ENCODE data around the gene PIGN. TPM values are rescaled to one million over a fixed set of nuclear protein-coding genes. Genes with fewer than 3 reads are reported as not detected.
"Not testable (repeated sequence)": the region's sequence is repeated elsewhere in the genome, so short reads cannot be mapped to it uniquely, and the experiment has no call there.

PIGN gene
- total and polyA plus RNA-seq, 2 donors, result 10.7 to 84.6 TPM

GRCh38 chr18:62166524-62166923 lies 20.3 kb downstream of the PIGN start:
- H3K4me3 ChIP-seq (ENCODE audit: low read depth, low read length); H3K36me3 ChIP-seq (ENCODE audit: insufficient read depth); DNase-seq (ENCODE audit: extremely low spot score); H3K27ac ChIP-seq (ENCODE audit: low read depth); H3K4me1 ChIP-seq (ENCODE audit: insufficient read depth): not testable (repeated sequence)
- WGBS, result 98% methylated on average over 1 of the region's 1 CpG

DNA sequence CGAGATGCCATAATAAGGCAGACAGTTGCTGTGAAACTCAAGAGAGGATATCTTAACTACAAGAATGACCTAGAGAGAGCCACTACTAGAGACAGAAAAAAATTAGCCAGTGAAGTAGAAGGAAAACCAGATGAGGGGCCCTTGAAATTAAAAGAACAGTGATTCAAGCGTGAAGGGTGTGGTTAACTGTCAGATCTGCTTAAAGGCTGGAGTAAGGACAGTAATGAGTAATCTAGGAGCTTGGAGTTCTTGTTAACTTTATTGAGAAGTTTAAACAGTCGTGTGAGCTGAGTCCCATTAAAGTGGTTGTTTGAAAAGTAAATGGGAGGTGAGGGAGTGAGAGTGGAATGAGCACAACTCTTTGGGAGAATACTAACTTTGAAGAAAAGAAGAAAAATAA lies 21.3 kb downstream of the PIGN start:
- DNase-seq (ENCODE audit: extremely low spot score), result no peak
- Histone ChIP-seq H3K36me3 (ENCODE audit: insufficient read depth) (no peaks in the 10 kb centered on the region), H3K27ac (ENCODE audit: low read depth) (no peak overlapping the region), H3K4me3 (ENCODE audit: low read depth, low read length) (no peak overlapping the region), H3K4me1 (ENCODE audit: insufficient read depth) (no peaks in the 10 kb centered on the region)
- 91% methylated on average over 3 of the region's 3 CpGs for WGBS

- WGBS, result 65% methylated on average over 5 of the region's 5 CpGs
- no peak overlapping the region for H3K27ac ChIP-seq (ENCODE audit: low read depth)
Observed at GRCh38 chr18:62164855-62165487, 21.9 kb downstream of the PIGN start.

GRCh38 chr18:62164310-62164709 lies 22.5 kb downstream of the PIGN start:
- WGBS, result 94% methylated on average over 7 of the region's 7 CpGs
- H3K27ac ChIP-seq (ENCODE audit: low read depth), result no peak overlapping the region
- H3K4me3 ChIP-seq (ENCODE audit: low read depth, low read length), result no peak overlapping the region
- no peak for DNase-seq (ENCODE audit: extremely low spot score)
- H3K4me1 ChIP-seq (ENCODE audit: insufficient read depth), result no peaks in the 10 kb centered on the region
- no peaks in the 10 kb centered on the region for H3K36me3 ChIP-seq (ENCODE audit: insufficient read depth)

More at GRCh38 chr18:62164855-62165487, 21.9 kb downstream of the PIGN start:
- H3K4me3 ChIP-seq (ENCODE audit: low read depth, low read length), result no peak overlapping the region
- no peak for DNase-seq (ENCODE audit: extremely low spot score)
- H3K4me1 ChIP-seq (ENCODE audit: insufficient read depth), result no peaks in the 10 kb centered on the region
- no peaks in the 10 kb centered on the region for H3K36me3 ChIP-seq (ENCODE audit: insufficient read depth)

- 99% methylated on average over 1 of the region's 1 CpG for WGBS
- no peaks in the 10 kb centered on the region for H3K4me1 ChIP-seq (ENCODE audit: insufficient read depth)
- H3K4me3 ChIP-seq (ENCODE audit: low read depth, low read length), result no peak overlapping the region
- no peak for DNase-seq (ENCODE audit: extremely low spot score)
- H3K36me3 ChIP-seq (ENCODE audit: insufficient read depth), result no peaks in the 10 kb centered on the region
- no peak overlapping the region for H3K27ac ChIP-seq (ENCODE audit: low read depth)
Observed at GRCh38 chr18:62157843-62158242, 29.0 kb downstream of the PIGN start.

DNA sequence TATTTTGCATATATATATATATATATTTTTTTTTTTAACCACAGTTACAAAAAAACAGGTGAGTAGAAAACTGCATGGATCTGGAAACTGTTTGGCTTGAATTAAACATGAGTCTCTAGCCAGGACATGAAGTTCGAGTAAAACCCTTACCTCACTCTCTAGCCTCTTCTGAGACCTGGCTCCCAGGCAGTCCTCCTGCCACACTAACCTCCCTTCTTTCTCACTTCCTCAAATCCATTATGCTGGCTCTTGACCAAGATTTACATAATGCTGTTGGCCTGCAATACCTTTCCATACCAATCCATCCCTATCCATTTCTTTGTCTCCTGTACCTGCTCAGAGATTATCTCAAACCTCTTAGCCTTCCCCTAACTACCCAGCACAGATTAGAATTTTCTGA lies 34.0 kb downstream of the PIGN start:
- WGBS, result 90% methylated on average over 1 of the region's 1 CpG
- H3K36me3 ChIP-seq (ENCODE audit: insufficient read depth), result no peaks in the 10 kb centered on the region
- no peak overlapping the region for H3K27ac ChIP-seq (ENCODE audit: low read depth)
- no peak overlapping the region for H3K4me3 ChIP-seq (ENCODE audit: low read depth, low read length)
- no peaks in the 10 kb centered on the region for H3K4me1 ChIP-seq (ENCODE audit: insufficient read depth)
- DNase-seq (ENCODE audit: extremely low spot score), result no peak

DNA sequence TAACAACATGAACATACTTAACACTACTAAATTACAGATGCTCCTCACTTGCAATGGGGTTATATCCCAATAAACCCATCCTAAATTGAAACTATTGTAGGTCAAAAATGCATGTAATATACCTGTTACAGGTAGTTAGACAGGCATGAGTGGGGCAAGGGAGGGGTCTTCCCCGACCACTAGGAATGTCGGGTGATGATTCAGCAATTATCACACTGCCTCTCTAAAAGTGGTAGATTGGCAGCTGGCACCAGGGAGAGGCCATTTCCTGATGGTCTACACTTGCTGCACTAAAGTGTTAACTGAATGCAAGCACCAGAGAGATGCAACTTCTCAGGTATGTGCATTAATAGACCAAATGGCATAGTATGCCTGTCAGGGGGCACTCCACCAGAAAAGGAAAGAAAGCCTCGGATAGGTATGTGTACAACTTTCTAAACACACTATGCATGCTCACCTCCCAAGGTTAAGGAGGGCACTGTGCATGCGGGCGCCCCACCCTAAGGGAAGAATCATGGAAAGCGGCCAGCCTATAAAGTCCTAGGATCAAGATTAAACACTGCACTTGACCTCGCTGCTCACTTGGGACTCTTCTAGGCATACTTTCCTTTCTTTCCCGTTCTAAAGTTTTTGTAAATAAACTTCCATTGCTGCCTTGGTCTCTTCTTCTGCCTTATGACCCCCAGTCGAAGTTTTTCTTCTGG lies 35.6 kb downstream of the PIGN start:
- WGBS, result 88% methylated on average over 9 of the region's 9 CpGs
- no peak for DNase-seq (ENCODE audit: extremely low spot score)
- Histone ChIP-seq H3K27ac (ENCODE audit: low read depth) (no peak overlapping the region), H3K36me3 (ENCODE audit: insufficient read depth) (peaks cover 2% of the 10 kb centered on the region), H3K4me1 (ENCODE audit: insufficient read depth) (no peaks in the 10 kb centered on the region), H3K4me3 (ENCODE audit: low read depth, low read length) (no peak overlapping the region)

GRCh38 chr18:62144338-62144737 lies 42.5 kb downstream of the PIGN start:
- Histone ChIP-seq H3K4me3 (ENCODE audit: low read depth, low read length) (no peak overlapping the region), H3K36me3 (ENCODE audit: insufficient read depth) (peaks cover 6% of the 10 kb centered on the region), H3K4me1 (ENCODE audit: insufficient read depth) (no peaks in the 10 kb centered on the region), H3K27ac (ENCODE audit: low read depth) (no peak overlapping the region)
- DNase-seq (ENCODE audit: extremely low spot score), result no peak
- 96% methylated on average over 2 of the region's 2 CpGs for WGBS

- Histone ChIP-seq H3K4me3 (ENCODE audit: low read depth, low read length) (no peak overlapping the region), H3K4me1 (ENCODE audit: insufficient read depth) (no peaks in the 10 kb centered on the region), H3K27ac (ENCODE audit: low read depth) (no peak overlapping the region), H3K36me3 (ENCODE audit: insufficient read depth) (peaks cover 3% of the 10 kb centered on the region)
- 51% methylated on average over 1 of the region's 1 CpG for WGBS
- no peak for DNase-seq (ENCODE audit: extremely low spot score)
Observed at GRCh38 chr18:62140259-62140658, 46.6 kb downstream of the PIGN start.

- Histone ChIP-seq H3K4me3 (ENCODE audit: low read depth, low read length) (no peak overlapping the region), H3K4me1 (ENCODE audit: insufficient read depth) (no peaks in the 10 kb centered on the region), H3K27ac (ENCODE audit: low read depth) (no peak overlapping the region), H3K36me3 (ENCODE audit: insufficient read depth) (peaks cover 3% of the 10 kb centered on the region)
- DNase-seq (ENCODE audit: extremely low spot score), result no peak
- WGBS, result 71% methylated on average over 2 of the region's 2 CpGs
Observed at GRCh38 chr18:62138461-62139235, 48.2 kb downstream of the PIGN start.

DNA sequence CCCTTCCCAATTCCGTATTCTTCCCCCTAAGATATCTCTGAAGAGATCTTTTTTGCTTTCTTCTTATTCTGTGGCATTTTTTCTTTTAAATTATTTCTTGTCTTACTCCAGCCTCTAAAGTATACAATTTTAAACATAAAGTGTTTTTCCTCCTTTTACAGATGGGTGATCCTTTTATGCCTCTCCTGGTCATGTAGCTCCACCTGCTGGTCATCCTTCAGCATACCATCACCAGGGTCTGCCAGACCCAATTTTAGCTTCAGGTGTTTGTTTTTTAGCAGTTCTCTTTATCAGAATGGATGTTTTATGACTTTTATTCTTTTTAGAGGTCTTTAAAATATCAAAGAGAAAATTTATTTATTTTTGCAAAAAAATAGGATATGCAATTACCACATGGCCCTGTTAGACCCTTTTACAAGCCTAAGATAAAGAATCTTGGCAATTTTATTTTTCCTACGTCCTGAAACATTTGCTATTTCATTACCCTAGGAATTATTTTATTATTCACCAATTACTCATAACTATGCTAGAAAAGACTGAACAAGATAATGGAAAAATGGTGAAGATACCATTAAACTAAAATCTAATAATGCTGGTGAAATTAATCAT lies 55.5 kb downstream of the PIGN start:
- Histone ChIP-seq H3K4me3 (ENCODE audit: low read depth, low read length) (no peak overlapping the region), H3K4me1 (ENCODE audit: insufficient read depth) (peaks cover 2% of the 10 kb centered on the region), H3K36me3 (ENCODE audit: insufficient read depth) (peaks cover 2% of the 10 kb centered on the region), H3K27ac (ENCODE audit: low read depth) (no peak overlapping the region)
- WGBS, result 82% methylated on average over 2 of the region's 2 CpGs
- DNase-seq (ENCODE audit: extremely low spot score), result peak; percentile 46

DNA sequence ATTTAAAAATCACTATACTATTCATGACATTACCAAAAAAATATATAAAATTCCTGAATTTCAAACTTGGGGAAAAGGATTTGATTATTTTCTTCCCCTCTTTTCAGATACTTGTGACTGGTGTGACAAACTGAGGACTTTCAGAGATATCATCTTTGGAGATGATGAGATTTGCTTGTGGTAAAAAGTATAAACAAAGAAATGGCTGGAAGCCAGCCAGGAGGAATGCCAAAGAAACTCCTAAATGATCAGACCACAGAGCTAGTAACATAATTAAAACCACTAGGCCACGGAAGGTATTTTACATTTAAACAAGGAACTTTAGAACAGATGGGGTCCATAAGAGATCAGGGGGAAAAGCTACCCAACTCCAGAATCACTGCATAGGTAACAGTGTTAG lies 58.7 kb downstream of the PIGN start:
- Histone ChIP-seq H3K36me3 (ENCODE audit: insufficient read depth) (peaks cover 2% of the 10 kb centered on the region), H3K27ac (ENCODE audit: low read depth) (no peak overlapping the region), H3K4me1 (ENCODE audit: insufficient read depth) (peaks cover 2% of the 10 kb centered on the region), H3K4me3 (ENCODE audit: low read depth, low read length) (no peak overlapping the region)
- WGBS, result 35% methylated on average over 1 of the region's 1 CpG
- DNase-seq (ENCODE audit: extremely low spot score), result no peak

- DNase-seq (ENCODE audit: extremely low spot score), result no peak
- Histone ChIP-seq H3K27ac (ENCODE audit: low read depth) (no peak overlapping the region), H3K4me1 (ENCODE audit: insufficient read depth) (peaks cover 2% of the 10 kb centered on the region), H3K4me3 (ENCODE audit: low read depth, low read length) (no peak overlapping the region), H3K36me3 (ENCODE audit: insufficient read depth) (peaks cover 2% of the 10 kb centered on the region)
- WGBS, result 88% methylated on average over 2 of the region's 2 CpGs
Observed at GRCh38 chr18:62126737-62127136, 60.1 kb downstream of the PIGN start.
